Measurements from ENCODE around the gene GNAS-AS1. TPM values are rescaled to one million over a fixed set of nuclear protein-coding genes. Genes with fewer than 3 reads are reported as not detected.
A peak's percentile ranks its signal among the peaks of the same experiment; 100 is the strongest.

GNAS-AS1 gene
- total RNA-seq, 6 experiments from 2014 or later = 0.23 to 0.37 (median 0.27) TPM; not detected in 3

DNA sequence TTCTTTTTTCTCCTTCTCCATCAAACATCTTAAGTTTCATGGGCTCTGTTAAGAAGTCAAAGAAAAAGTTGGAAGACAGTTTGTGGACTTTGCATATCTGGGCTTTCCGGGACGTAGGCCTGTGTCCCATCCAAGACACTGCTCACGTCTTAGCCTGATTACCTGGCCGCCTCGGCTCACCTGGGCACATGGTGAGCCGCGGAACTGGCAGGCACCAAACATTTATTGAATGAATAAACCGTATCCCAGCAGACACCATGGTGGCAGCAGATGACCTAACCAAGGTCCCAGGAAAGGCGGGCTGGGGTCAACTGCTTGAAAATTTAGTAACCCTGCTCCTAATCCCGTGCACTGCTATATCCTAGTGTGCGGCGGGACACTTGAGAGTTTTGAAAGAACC is 37.4 kb upstream of the GNAS-AS1 start:
- H3K27ac ChIP-seq = peak overlapping the region in 1 of 3 donors; percentile 81
- intact Hi-C loops (cut with DNase I) = loop anchor here in 1 of 2 donors (10.0 kb wide), 1 partner anchor 157 kb away; the partner anchor contains the start of gene PRELID3B
- no peaks in the 10 kb centered on the region for H3K36me3 ChIP-seq
- H3K27me3 ChIP-seq = no peaks in the 10 kb centered on the region
- DNase-seq (no peak), ATAC-seq (no peak)
- peak overlapping the region; percentile 39 to 71 (median 54) for H3K4me3 ChIP-seq
- WGBS (ENCODE audit: insufficient coverage, low coverage, low lambda C conversion rate, missing lambda C conversion rate) = 57% methylated on average over 12 of the region's 12 CpGs
- TF ChIP-seq CTCF (IDR thresholded peaks at IDR 0.05) = no peak
- TF ChIP-seq POLR2A (IDR thresholded peaks at IDR 0.05) = no peak
- peaks cover 0 to 3% (median under 1%) of the 10 kb centered on the region in 4 donors for H3K4me1 ChIP-seq
- H3K9me3 ChIP-seq = no peaks in the 10 kb centered on the region

DNA sequence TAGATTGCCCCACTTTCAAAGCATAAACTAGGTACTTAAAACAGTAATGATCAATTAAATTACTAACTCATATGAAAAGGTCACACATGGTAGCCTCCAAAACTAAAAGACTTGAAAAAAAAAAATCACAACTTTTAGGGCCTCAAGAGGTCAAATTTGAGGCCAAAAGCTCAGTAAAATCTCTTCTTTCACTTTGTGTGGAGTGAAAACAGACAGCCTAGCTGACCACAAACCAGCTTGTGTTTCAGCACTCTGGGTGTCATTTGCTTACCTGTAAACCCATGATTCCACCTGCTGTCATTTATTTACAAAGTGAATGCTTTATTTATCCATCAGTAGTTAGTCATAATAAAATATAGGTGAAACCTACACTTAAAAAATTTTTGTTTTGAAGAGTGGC is 35.8 kb upstream of the GNAS-AS1 start:
- Histone ChIP-seq H3K36me3 (no peaks in the 10 kb centered on the region), H3K27ac (no peak overlapping the region), H3K4me3 (no peak overlapping the region), H3K4me1 (no peaks in the 10 kb centered on the region), H3K27me3 (no peaks in the 10 kb centered on the region), H3K9me3 (no peaks in the 10 kb centered on the region)
- TF ChIP-seq CTCF (IDR thresholded peaks at IDR 0.05) = no peak
- TF ChIP-seq POLR2A (IDR thresholded peaks at IDR 0.05) = no peak
- DNase-seq (no peak), ATAC-seq (no peak)
- intact Hi-C loops (cut with DNase I) = loop anchor here in 1 of 2 donors (10.0 kb wide), 1 partner anchor 158 kb away; the partner anchor contains the start of gene PRELID3B

DNA sequence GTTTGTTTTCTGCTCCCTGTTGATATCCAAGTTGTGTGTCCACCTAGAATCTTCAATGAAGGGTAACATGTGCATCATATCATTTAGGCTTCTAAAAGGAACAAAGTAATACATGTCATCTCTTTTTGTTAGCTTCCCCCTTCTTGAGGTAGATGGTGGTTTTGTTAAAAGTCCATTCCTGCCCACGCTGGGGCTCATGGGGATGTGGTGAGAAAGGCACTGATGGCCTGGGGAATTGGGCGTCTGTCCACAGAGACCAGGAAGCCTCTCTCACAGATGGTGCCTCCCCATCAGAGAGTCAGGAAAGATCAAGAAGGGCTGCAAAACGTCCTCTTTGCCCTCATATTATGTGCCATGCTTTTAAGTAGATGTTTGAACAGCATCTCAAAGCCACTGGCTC is 34.3 kb upstream of the GNAS-AS1 start:
- Histone ChIP-seq H3K4me1 (no peaks in the 10 kb centered on the region), H3K9me3 (no peaks in the 10 kb centered on the region), H3K4me3 (no peak overlapping the region), H3K27me3 (no peaks in the 10 kb centered on the region), H3K27ac (no peak overlapping the region), H3K36me3 (no peaks in the 10 kb centered on the region)
- TF ChIP-seq POLR2A (IDR thresholded peaks at IDR 0.05) (no peak), CTCF (IDR thresholded peaks at IDR 0.05) (no peak)
- 71% methylated on average over 1 of the region's 3 CpGs for WGBS (ENCODE audit: insufficient coverage, low coverage, low lambda C conversion rate, missing lambda C conversion rate)
- no peak for DNase-seq
- intact Hi-C loops (cut with DNase I) = loop anchor here in 1 of 2 donors (10.0 kb wide), 1 partner anchor 160 kb away; the partner anchor contains the start of gene PRELID3B
- ATAC-seq = no peak

- intact Hi-C loops (cut with DNase I) = loop anchor here in 1 of 2 donors (10.0 kb wide), 1 partner anchor 162 kb away; the partner anchor contains the start of gene PRELID3B
- ATAC-seq = no peak
These were observed 32.6 kb upstream of the GNAS-AS1 start for GRCh38 chr20:58883241-58883691.

More at GRCh38 chr20:58883241-58883691, 32.6 kb upstream of the GNAS-AS1 start:
- 70% methylated on average over 9 of the region's 9 CpGs for WGBS (ENCODE audit: insufficient coverage, low coverage, low lambda C conversion rate, missing lambda C conversion rate)
- Histone ChIP-seq H3K27ac (no peak overlapping the region), H3K4me1 (no peaks in the 10 kb centered on the region), H3K4me3 (no peak overlapping the region), H3K27me3 (no peaks in the 10 kb centered on the region), H3K36me3 (no peaks in the 10 kb centered on the region), H3K9me3 (no peaks in the 10 kb centered on the region)
- TF ChIP-seq POLR2A (IDR thresholded peaks at IDR 0.05) = no peak
- TF ChIP-seq CTCF (IDR thresholded peaks at IDR 0.05) = no peak
- DNase-seq = no peak
